Measurements from ENCODE around the gene GGNBP2.

GGNBP2 gene

DNA sequence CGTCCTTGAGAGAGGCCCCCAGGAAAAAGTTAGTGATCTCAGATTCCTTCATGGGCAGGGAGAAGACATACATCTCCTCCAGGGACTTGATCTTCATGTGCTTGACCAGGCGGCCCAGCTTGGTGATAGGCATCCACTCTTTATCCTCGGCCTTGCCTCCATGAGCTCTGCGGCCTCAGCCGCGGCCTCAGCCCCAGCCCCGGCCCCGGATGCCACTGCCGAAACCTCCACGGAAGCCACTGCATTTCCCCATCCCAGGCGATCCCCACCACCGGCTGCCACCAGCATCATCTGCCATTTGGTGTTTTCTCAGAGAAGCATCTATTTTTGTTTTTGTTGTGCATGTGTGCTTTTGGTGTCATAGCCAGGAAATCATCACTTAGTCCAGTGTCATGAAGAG, 30.3 kb downstream of the GGNBP2 start:
- no peak for DNase-seq

DNA sequence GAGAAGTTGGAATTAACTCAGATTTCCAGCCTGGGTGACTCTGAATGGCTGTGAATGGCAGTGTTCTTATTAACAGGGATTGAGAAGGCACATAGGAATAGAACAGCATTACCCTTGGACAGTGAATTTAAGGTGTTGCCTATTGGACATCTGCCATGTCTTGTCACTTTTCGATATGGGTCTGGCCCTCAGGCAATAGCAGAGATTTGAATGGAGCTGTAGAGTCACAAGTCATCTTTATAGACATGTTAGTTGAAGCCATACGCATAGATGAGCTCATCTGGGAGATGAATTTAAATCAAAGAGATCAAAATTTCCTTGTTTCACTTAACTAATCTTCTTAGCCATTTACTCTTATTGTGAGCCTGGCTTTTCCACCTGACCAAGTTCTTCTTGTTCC, 32.1 kb downstream of the GGNBP2 start:
- DNase-seq = no peak

DNA sequence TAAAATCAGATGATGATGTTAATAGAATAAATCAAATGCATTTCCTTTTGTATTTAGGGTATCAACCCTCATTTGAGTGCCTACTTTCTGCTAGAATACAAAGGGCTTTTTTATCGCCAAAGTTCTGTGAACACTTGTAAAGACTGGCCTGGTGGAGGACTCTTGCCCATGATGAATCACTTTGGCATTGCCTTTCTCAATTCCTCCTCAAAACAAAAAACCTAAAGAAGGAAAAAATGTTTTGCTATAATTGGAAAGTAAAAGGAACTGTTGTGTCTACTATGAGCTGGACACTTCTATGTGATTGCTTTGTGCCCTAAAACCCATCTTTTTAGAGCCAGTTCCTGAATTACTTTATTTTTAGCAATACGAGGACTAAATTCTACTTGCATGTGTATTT, 34.0 kb downstream of the GGNBP2 start:
- DNase-seq = no peak

DNA sequence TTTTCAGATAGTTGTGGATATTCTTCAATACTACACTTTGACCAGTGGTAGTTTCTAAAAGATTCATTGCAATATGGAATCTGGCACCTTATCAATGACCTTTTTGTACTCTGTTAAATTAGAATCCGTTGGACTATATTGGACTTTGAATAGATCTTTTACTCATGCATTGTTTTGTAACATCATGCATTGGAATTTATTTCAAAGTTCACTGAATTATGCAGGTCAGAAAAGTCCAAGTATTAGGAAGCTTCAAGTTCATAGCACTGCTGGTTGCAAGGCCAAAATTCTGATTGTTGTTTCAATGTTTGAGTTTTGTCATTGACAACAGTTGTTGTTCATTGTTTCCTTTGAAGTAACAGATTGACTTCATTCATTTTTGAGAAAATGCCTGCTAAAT, 39.1 kb downstream of the GGNBP2 start:
- DNase-seq = no peak

DNA sequence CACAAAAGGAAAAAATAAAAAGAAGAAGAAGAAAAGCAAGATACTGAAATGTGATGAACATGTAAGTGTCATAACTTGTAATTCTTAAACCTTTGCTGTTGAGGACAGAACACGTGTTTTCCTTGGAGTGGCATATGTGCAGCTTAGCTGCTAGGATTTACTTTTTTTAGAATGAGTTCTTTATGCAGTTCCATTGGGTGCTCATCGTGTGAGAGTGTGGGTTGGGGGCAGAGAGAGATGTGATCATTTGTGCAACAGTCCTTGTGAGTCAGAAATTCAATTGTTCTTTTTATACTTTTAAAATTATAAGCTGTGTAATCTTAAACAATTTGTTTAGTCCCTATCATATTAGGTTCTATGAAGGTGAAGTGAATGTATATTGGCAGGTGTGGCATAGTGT, 41.4 kb downstream of the GGNBP2 start:
- DNase-seq = no peak

DNA sequence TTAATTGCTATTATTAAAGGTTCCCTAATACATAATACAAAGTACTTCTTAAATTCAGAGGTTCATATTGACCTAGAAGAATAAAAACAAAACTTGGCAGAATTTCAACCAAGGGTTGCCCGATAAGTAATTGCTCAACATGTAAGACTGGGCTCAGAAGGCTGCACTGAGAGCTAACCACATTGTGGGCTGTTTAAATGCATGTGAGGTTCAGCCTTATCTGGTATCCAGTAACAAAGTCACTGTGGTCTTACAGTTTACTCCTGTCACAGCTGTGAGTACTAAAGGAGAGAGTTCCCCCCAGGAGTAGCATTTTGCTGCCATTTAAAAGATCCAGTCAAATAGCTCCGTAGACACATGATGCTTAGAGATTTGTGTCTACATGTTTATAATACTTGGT, 45.4 kb downstream of the GGNBP2 start:
- DNase-seq = no peak

DNA sequence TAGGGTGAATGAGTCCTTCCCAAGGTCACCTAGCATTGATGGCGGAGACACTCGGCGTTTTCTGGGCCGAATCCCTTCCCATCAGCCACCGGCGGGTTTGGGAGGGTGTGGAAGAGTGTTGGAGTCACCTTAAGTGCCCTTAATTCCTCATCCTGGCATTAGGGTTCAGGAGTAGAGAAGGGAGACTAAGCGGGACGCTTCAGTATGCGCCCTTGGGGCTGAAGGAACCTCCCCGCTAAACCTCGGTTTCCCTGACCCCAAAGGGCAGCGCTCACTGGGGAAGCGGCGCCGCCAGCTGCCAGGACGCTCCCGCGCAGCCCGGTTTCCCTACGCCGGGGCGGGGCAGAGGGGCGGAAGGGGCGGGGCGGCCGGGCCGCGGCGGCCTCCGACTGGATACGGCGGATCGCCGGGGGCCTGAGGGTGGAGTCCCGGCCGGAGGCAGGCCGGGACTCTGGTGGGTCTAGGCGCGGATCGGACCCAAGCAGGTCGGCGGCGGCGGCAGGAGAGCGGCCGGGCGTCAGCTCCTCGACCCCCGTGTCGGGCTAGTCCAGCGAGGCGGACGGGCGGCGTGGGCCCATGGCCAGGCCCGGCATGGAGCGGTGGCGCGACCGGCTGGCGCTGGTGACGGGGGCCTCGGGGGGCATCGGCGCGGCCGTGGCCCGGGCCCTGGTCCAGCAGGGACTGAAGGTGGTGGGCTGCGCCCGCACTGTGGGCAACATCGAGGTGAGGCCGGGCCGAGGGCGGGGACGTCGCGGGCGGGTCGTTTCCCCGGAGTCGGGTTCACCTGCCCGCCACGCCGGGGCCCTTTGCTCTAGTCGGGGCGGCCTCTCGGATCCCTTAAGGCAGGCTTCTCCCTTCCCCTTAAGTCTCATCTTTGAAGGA, 47.0 kb downstream of the GGNBP2 start, which contains the start of gene DHRS11:
Gene DHRS11, plus strand, starts transcription at position 446 of the 882 bp plus-strand sequence. Its CDS starts 131 bp downstream, at position 577.
- DNase-seq = peak; percentile 37 to 62

DNA sequence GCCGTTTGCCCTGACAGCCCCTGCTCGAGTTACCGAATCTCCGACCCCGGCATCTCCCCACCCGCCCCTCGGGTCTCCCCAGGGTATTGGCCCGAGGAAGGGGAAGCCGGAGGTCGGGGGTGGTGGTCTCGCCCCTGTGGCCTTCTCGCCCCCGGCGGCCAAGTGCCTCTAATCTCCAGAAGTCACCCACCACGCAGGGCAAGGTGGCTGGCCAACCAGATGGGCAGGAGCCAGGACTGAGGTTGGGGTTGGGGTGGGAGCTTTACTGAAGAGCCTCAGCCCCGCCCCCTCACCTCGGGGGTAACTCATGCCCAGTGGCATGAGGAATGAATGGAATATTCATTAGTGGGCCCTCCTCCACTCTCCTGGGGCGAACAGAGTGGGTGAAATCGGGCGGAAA, 47.6 kb downstream of the GGNBP2 start:
- DNase-seq = no peak

DNA sequence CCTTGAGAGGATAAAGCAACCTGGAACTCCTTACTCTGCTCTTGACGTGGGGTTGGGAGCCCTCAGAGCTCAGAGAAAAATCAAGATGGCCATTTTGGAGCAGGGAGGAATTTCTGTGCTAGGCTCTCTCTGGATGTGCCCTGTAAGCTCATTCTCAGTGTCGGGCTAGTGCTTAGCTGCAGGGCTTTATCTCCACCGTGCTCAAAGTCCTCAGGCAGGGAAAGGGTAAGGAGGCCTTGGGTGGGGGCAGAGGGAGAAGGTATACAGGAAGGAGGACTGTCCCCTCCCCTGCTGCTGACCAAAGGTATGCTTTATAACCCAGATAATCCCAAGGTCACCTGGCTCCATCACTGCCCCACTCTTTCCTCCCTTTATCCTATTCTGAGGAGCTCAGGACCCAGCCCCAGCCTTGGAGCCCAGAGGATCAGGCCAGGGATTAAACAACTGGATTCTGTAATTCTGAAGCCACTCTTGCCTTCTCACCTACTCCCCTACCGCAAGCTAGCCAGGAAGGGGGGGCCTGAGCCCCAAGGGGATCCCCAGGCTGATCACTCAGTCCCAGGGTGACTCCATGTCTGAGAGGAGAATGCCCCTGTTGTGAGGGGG, 48.1 kb downstream of the GGNBP2 start:
- no peak for DNase-seq

DNA sequence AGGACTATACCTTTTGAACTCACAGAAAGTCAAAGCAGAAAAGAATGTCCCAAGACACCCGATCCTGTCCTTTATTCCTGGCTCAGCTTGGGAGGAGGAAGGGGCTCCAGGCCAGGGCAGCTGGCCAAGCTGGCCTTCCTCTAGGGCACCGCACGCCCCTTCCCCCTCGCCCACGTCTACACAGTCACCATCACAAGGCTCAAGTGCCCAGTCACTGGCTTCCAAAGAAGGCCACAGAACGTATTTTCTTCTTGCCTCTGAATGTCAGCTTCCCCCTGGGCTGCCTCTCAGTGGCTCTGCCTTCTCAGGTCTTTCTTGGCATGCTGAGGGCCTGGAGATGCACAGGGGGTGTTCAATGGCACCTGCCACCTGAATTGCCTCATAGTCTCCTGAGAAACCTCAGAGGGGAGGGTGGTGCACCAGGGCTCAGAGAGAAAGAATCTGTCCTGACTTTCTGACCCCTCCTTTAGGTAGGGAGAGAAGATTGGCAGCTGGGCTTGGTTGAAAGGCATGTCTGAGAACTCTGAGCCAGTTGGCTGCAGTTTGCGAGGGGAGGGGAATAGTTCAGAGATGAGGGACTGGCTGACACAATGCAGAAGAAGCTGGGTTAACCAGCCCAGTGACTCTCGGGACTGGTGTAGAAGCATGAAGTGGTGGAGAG, 49.1 kb downstream of the GGNBP2 start:
- no peak for DNase-seq

DNA sequence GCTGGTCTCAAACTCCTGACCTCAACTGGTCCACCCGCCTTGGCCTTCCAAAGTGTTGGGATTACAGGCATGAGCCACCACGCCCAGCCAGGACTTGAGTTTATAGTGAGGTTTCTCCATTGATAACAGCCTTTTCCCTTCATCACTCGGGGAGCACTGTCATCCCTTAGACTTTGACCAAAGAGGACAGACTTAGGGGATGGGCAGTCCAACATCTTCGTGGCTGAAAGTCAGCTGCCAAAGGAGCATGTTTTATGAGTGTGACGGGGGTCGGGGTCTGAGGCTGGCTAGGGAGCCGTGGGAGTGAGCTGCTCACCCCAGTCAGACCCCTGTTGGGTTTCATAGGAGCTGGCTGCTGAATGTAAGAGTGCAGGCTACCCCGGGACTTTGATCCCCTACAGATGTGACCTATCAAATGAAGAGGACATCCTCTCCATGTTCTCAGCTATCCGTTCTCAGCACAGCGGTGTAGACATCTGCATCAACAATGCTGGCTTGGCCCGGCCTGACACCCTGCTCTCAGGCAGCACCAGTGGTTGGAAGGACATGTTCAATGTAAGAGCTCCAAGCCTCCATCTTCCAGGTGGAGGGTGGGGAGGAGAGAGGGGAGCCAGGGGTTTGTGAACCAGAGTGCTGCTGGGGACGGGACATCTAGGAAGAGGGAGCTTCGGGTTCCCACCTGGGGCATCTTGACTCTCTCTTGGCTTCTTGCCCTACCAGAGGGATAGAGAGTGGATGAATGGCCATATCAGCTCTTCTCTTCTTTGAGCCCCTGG, 50.1 kb downstream of the GGNBP2 start:
- no peak for DNase-seq

DNA sequence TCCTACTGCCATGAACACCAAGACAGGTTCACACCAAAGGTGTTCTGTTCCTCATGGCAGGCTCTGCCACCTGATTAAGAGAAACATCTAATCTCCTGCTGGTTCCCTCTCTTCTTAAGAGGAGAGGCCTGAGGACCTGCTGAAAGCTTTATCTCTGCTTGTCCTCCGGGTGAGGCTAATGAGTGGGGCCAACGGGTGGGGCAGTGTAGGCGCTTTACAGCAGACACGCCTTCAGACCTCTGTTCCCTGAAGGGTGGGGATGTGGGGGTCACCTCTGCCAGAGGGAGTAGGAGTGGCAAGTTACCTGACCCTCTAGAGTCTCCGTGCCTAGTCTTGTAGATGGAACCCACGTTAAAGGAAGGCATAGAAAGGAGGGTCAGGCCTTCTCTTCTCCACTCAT, 52.5 kb downstream of the GGNBP2 start:
- DNase-seq = no peak

DNA sequence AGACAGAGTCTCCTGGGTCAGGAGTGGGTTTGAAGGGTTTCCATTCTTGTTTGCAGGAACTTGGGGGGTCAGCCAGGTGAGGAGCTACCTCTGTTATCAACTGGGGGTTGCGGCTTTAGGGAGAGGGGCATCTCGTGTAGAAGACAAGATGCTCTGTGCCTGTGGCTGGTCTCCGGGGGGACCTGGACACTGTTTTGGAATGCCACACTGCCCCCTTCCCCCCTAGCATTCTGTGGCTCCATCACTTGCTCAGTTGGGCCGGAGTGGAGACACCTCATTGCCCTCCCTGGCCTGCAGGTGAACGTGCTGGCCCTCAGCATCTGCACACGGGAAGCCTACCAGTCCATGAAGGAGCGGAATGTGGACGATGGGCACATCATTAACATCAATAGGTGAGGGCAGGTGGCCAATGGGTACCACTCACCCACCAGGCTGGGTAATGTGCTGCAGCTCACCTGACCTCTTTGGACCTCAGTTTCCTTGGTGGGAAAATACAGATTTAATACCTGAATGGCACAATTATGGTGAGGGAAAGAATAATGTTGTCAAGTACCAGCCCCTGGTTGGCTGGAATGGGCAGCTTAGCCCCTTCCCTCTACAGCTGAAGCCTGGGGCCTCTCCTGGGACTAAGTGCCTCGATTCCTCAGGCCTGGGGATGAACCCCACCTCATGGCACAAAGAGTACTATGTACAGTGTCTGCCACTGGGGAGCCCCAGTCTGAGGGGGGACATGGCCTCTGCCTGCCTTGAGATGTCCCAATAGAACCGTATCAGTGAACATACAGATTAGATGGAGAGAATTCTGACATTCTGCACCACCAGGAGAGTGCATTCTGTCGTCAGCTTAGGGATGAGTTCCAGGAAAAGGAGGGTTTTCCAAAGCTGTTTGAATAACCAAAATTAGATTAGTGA, 53.4 kb downstream of the GGNBP2 start:
- no peak for DNase-seq

DNA sequence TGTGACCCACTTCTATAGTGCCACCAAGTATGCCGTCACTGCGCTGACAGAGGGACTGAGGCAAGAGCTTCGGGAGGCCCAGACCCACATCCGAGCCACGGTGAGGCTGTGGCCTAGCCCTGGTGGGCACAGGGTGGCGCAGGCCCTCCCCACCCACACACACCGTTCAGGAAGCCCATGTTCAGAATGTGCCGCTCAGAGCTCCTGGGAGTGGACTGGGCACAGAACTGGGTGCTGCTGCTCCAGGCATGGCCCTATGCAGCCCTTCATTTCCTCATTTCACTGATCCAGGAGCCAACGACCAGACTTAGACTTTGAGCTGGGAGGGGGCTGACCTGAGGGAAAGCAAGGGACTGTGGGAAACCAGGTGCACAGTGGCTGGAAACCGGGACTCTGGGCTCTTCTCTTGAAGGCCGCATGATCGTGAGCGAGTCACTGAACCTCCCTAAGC, 54.3 kb downstream of the GGNBP2 start:
- no peak for DNase-seq

DNA sequence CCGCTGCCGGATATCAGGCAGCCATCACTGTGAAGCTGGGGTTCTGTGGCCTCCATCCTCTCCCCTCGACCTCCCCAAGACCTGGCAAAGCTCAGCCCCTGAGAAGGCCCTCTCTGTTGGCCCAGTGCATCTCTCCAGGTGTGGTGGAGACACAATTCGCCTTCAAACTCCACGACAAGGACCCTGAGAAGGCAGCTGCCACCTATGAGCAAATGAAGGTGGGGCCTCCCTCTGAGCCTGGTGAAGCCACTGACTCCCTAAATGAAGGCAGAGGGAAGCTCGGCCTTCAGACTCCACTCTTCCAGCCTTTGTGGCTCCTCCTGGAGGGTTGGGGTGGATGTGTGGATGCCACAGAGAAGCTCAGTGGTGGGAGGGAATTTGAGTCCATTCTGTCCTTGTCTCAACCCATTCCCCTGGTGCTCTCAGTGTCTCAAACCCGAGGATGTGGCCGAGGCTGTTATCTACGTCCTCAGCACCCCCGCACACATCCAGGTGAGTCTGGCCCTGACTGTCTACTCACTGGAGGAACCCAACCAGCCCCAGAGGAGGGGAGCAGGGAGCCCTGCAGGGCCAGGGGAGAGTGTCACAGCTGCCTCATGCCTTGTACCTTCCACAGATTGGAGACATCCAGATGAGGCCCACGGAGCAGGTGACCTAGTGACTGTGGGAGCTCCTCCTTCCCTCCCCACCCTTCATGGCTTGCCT, 55.0 kb downstream of the GGNBP2 start:
- DNase-seq = no peak

DNA sequence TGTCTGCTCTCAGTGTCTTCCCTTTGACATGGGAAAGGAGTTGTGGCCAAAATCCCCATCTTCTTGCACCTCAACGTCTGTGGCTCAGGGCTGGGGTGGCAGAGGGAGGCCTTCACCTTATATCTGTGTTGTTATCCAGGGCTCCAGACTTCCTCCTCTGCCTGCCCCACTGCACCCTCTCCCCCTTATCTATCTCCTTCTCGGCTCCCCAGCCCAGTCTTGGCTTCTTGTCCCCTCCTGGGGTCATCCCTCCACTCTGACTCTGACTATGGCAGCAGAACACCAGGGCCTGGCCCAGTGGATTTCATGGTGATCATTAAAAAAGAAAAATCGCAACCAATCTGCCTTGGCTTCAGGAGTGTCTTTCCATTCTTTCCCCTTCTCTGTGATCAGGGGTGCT, 55.7 kb downstream of the GGNBP2 start:
- DNase-seq = no peak

DNA sequence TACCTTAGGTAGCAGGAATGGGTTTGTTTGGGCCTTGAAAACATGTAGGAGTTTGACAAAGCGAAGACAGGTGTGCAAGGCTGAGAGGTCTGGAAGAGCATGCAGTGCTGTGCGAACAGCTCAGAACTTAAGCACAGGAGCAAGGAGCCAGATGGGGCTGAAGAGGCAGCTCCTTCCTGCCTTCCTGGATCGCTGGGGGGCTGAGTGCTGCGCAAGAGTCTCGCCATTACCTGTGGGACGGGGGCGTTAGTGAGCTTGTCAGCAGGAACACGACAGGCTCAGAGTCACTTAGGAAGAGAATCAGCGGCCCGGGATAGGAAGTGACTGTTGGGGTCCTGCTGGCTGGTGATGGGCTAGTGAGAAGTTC, 56.2 kb downstream of the GGNBP2 start:
- no peak for DNase-seq

DNA sequence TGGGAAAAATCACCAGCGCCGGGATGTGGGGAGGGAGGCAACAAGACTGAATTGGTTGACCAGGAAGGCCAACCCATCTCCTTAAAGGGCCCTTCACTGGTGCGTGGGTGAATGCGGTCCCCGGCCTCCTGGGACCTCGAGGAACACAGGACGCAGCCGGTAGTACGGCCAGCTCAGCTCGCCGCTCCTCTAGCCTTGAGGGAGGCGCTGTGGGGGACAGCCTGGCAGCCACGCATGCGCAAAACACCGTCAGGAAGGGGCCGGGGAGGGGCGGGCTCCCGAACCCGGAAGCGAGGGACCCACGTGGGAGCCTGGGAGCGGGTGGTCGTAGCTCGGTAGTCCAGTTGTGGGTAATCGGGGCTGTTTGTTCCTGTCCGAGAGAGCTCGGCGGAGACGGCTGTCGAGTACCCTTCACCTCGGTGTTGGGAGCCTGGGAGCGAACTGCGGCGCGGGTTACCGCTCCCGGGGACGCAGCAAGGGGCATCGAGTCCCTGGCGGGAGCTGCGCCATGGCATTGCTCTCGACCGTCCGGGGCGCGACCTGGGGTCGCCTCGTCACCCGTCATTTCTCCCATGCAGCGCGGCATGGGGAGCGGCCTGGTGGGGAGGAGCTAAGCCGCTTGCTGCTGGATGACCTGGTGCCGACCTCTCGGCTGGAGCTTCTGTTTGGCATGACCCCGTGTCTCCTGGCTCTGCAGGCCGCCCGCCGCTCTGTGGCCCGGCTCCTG, 56.7 kb downstream of the GGNBP2 start, which contains the start of gene MRM1:
Gene MRM1, plus strand, starts transcription at position 281 of the 727 bp plus-strand sequence. Its CDS starts 228 bp downstream, at position 509.
- peak; percentile 81 to 89 for DNase-seq

DNA sequence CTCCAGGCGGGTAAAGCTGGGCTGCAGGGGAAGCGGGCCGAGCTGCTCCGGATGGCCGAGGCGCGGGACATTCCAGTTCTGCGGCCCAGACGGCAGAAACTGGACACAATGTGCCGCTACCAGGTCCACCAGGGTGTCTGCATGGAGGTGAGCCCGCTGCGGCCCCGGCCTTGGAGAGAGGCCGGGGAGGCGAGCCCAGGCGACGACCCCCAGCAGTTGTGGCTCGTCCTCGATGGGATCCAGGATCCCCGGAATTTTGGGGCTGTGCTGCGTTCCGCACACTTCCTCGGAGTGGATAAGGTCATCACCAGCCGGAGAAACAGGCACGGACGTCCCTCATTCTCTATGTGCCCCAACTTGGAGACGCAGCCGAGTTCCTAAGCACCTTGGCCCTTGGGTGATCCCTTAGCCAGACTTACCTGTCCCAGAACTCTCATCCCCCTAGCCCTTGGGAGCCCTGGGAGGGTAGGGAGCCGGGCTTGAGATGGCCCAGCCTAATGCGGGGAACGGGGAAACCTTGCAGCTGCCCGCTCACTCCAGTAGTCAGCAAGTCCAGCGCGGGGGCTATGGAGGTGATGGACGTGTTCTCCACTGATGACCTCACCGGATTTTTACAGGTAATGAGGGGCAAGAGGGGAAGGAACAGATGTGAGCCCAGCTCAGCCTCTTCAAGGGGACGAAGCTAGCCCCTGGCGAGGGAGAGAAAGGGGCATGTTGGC, 57.5 kb downstream of the GGNBP2 start:
- DNase-seq = no peak

DNA sequence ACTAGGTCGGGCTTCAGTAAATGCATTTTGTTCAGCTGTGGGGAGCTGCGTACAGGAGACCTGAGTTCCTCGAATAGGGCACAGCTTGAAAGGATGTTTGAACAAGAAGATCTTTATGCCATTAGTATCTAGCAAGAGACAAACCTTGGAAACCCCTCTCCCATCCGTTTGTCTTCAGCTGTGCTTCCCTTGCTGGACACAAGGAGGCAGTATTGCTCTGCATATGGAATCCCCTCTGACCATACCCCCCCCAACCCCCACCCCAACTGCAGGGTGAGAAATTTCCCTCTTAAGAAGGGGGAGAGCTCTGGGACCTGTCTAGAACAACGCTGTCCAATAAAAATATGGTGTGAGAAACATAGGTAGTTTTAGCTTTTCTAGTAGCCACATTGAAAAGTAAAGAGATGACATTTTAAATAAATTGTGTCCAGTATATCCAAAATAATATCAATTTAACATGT, 58.2 kb downstream of the GGNBP2 start:
- peak; percentile 24 to 51 for DNase-seq

Measured in NCI-H187 (cell line).